Neural progenitor cell (in vitro differentiated cells): ENCODE results near the gene ATP8A1.

Source experiments
- EZH2 ChIP-seq: fragments of 200-600 bp; sonication (generic); IDR thresholded peaks from 2 replicates; pipeline ENCODE4 v1.6.1; 2017; ENCODE audit warnings: antibody characterized with exemption, mild to moderate bottlenecking, moderate library complexity
- EZH2phosphoT487 ChIP-seq: fragments of 200-600 bp; sonication (generic); IDR thresholded peaks from 2 replicates; pipeline ENCODE4 v1.6.1; 2017; ENCODE audit warnings: antibody characterized with exemption
- TF ChIP-seq, protein P1 (sequence below): fragments of 200-600 bp; sonication (generic); IDR thresholded peaks from 2 replicates; pipeline ENCODE4 v1.5.1; 2017; ENCODE audit warnings: antibody characterized with exemption, mild to moderate bottlenecking

DNA sequence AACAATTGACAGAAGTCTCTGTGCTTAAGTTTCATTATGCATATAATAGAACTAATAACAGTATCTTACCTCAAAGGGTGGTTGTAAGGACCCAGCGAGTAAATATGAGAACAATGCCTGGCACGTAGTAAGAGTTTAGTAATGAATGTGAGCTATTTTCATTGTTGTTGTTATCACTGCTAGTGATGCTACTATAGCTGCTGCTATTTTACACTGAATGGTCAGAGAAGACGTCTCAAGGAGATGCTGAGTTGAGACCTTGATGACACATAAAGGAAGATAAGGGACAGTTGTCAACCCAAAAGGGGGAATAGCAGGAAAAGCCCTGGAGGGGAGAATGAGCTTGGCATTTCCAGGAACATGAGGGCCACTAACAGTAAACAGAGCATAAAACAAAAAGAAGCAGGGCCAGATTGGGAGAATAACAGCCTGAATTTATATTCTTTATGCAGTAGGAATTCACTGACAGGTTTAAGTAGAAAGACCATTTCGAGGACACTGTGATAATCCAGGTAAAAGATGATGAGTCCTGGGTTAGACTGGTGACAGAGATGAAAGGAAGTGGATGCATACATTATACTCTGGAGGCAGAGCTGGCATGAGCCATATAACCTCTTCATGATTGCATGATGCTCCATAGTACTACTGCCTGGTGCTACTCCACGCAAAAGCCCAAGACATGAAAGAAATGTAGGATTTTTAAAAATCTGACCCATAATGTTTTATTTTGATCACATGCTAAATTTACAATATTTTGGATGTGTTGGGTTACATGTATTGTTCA lies 23.1 kb downstream of the ATP8A1 start:
- TF ChIP-seq EZH2phosphoT487 (no peak), EZH2 (no peak)
- TF ChIP-seq, protein P1, sequence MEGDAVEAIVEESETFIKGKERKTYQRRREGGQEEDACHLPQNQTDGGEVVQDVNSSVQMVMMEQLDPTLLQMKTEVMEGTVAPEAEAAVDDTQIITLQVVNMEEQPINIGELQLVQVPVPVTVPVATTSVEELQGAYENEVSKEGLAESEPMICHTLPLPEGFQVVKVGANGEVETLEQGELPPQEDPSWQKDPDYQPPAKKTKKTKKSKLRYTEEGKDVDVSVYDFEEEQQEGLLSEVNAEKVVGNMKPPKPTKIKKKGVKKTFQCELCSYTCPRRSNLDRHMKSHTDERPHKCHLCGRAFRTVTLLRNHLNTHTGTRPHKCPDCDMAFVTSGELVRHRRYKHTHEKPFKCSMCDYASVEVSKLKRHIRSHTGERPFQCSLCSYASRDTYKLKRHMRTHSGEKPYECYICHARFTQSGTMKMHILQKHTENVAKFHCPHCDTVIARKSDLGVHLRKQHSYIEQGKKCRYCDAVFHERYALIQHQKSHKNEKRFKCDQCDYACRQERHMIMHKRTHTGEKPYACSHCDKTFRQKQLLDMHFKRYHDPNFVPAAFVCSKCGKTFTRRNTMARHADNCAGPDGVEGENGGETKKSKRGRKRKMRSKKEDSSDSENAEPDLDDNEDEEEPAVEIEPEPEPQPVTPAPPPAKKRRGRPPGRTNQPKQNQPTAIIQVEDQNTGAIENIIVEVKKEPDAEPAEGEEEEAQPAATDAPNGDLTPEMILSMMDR: no peak
